GM12801 (cell line): ENCODE measurements around the gene UST.

Experiments
- TF ChIP-seq, protein P1 (sequence below): IDR thresholded peaks from one replicate; pipeline ENCODE4 v1.5.1; 2011; ENCODE audit warnings: control low read depth; ENCODE audit not compliant: insufficient read length; ENCODE audit errors: extremely low read depth

The UST gene

DNA sequence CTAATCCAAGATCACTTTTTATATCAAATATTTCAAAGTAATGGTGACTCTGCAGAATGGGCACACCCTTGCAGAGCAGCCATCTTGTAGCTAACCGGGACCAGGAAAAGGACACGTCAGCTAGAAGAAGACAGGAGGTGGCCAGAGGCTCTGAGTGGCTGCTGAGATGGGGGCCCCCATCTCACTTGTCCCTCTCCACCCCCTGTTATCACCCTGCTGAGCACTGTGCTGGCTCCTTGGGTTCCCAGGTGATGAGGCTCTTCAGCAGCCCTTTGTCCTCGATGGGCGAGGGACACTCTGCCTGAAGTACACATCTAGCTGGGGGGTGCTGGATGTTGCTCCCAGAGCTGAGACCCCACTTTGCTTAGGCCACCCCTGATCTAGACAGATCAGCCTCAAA is 126.3 kb downstream of the UST start:
- TF ChIP-seq, protein P1, sequence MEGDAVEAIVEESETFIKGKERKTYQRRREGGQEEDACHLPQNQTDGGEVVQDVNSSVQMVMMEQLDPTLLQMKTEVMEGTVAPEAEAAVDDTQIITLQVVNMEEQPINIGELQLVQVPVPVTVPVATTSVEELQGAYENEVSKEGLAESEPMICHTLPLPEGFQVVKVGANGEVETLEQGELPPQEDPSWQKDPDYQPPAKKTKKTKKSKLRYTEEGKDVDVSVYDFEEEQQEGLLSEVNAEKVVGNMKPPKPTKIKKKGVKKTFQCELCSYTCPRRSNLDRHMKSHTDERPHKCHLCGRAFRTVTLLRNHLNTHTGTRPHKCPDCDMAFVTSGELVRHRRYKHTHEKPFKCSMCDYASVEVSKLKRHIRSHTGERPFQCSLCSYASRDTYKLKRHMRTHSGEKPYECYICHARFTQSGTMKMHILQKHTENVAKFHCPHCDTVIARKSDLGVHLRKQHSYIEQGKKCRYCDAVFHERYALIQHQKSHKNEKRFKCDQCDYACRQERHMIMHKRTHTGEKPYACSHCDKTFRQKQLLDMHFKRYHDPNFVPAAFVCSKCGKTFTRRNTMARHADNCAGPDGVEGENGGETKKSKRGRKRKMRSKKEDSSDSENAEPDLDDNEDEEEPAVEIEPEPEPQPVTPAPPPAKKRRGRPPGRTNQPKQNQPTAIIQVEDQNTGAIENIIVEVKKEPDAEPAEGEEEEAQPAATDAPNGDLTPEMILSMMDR, result no peak

DNA sequence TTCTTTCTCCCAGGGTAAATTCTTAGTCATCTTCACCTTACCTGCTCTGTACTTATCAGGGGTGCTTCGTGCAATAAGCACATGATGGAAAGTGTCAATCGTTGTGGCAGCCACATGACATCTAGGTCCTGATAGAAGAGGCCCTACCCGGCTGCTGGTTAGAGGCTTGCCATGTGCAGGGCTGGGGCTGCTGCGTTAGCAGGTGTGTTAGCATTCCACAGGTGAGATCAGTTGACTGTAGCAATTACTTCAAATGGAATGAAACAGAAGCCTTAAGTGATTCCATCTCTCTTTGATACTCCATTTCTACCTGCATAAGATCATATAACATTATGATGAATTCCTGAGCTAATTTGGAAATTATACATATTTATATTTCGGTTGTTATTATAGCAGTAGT is 127.0 kb downstream of the UST start:
- TF ChIP-seq, protein P1, result no peak

DNA sequence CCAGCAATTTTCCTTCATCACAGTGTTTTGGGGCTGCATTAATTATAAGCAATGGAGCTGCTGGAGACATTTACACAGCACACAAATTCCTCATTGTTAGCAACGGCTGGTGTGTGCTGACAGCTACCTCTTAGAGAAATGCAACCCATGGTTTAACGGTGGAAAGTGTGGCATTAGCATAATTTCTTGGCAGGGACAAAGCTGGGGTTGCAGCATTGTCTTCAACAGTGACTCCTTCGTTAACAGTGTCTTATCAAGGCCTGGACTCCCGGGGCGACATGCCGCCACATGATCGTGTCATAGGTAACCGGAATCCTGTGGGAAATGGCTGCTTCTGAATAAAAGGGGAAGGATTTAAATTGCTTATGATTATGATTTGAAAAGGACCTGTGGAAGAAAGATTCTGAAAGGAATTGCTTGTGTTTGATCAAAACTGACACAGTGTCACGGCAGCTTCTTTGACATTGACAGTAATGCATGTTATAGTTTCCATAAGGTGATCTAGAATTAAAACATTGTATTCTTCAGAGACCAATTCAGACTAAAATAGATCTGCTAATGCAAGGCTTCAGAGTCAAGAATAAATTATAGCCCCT is 128.0 kb downstream of the UST start:
- TF ChIP-seq, protein P1, result no peak

DNA sequence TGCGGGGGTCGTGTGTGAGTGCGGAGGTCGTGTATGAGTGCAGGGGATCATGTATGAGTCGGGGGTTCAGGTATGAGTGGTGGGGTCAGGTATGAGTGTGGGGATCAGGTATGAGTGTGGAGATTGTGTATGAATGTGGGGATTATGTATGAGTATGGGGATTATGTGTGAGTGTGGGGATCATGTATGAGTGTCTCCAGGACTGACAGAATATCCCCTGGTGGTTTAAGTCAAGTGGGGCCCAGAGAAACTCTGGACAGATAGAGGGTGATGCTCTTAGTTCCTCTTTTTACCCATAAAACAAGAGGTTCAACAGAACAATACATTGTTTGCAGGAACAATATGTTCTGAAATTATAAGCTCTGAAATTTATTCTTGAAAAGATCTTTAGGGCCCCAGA is 131.9 kb downstream of the UST start:
- TF ChIP-seq, protein P1, result no peak

DNA sequence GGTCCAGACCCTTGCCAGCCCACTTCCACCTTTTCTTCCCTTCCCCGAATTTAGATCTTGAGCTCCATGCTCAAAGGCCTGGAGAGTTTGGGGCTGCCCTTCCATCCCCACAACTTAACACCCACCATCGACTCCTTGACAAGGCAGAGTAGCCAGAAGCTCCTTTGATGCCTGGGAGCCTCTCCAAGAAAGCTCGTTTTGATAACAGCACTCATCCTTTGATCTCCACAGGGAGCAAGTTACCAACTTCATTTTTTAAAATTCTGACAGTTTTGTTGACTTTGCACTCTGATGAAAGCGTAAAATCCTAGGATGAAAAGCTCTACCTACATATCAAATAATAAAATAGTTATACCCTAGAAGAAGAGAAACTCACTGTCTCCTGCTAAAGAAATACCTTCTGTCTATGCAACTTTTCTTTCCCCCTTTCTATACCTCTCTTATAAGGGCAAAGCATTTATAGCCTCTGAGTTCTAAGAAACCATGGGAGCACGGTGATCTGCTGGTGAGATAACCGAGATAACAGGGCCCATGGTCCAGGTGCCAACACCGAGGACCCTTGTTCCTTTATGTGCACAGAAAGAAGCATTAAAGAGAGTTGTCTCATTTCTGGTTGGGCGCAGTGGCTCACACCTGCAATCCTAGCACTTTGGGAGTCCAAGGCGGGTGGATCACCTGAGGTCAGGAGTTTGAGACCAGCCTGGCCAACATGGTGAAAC is 134.9 kb downstream of the UST start:
- TF ChIP-seq, protein P1, result no peak

DNA sequence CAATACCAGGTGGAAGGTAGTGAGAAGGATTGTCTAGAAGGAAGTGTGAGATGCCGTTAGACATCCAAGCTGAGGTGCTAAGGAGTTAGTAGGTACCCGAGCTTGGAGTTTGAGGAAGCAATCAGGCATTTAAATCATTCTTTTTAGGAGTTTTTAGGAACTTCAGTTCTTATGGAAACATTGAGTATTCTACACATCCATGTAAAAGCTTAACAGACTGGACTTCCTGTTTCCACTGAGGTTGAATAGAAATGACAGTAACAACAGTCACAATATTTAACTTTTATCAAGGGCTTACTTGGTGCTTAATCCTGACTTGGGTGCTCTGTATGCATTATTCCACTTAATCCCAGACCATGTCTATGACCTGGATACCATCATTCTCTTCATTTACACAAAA is 136.4 kb downstream of the UST start:
- TF ChIP-seq, protein P1, result no peak

DNA sequence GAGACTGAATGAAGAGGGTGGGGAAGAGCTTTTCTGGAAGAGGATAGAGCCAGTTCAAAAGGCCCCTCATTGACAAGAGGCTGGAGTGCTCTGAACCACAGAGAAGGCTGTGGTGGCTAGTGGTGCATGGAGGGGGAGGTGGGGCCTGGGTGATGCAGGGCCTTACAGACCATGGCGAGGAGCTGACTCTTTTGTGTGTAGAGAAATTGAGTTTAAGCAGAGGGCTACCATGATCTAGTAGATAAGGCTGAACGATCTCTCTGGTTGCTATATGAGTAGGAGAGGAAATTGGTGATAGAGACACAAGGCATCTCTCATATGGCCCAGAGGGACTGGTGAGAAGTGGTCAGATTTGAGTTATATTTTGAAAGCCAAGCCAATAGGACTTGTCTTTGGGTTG is 137.6 kb downstream of the UST start:
- TF ChIP-seq, protein P1, result no peak
